ENCODE data around the gene CNTN1.

The CNTN1 gene

GRCh38 chr12:41106315-41106714, 414.1 kb downstream of the CNTN1 start:
- no peak for DNase-seq (ENCODE audit: low read depth in 2 of 2)

- no peak for DNase-seq (ENCODE audit: low read depth in 2 of 2)
These were observed 415.8 kb downstream of the CNTN1 start for GRCh38 chr12:41108032-41108431.

GRCh38 chr12:41112903-41113302, 420.7 kb downstream of the CNTN1 start:
- no peak for DNase-seq (ENCODE audit: low read depth in 2 of 2)

GRCh38 chr12:41120211-41120610, 428.0 kb downstream of the CNTN1 start:
- DNase-seq (ENCODE audit: low read depth in 2 of 2) = no peak

GRCh38 chr12:41121374-41121773, 429.1 kb downstream of the CNTN1 start:
- DNase-seq (ENCODE audit: low read depth in 2 of 2) = no peak

All from stimulated activated CD8-positive, alpha-beta memory T cell treated with anti-CD3 and anti-CD28 coated beads, Interleukin-7, amount 100 ng/mL, for 4 hours (primary cell).